ENCODE measurements around the gene ATG2A.

ATG2A gene

DNA sequence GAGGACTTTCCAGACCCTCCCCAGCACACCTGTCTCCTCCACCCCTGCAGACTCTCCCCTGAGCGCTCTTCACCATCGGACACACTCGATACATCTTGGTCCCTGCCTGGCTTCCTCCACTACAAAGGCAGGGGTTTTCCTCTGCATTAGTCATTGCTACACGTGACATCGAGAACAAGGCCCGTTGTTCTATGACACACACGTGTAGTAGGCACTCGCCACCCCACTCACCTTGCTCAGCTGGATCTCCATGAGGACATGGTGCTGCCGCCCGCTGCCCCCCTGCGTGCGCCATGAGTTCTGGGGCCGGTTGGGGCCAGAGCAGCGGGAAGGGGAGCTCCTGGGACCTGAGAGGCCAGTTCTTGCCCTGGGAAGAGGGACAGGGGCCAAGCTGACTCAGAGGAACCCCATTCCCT lies 16.7 kb downstream of the ATG2A start:
- TF ChIP-seq, protein P1, sequence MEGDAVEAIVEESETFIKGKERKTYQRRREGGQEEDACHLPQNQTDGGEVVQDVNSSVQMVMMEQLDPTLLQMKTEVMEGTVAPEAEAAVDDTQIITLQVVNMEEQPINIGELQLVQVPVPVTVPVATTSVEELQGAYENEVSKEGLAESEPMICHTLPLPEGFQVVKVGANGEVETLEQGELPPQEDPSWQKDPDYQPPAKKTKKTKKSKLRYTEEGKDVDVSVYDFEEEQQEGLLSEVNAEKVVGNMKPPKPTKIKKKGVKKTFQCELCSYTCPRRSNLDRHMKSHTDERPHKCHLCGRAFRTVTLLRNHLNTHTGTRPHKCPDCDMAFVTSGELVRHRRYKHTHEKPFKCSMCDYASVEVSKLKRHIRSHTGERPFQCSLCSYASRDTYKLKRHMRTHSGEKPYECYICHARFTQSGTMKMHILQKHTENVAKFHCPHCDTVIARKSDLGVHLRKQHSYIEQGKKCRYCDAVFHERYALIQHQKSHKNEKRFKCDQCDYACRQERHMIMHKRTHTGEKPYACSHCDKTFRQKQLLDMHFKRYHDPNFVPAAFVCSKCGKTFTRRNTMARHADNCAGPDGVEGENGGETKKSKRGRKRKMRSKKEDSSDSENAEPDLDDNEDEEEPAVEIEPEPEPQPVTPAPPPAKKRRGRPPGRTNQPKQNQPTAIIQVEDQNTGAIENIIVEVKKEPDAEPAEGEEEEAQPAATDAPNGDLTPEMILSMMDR (IDR thresholded peaks at IDR 0.05; ENCODE audit: extremely low read depth, insufficient read depth, missing control alignments), result no peak
- DNase-seq (ENCODE audit: low spot score), result peak; percentile 87
- in situ Hi-C loops (cut with MboI; ENCODE audit: low pct_unique_long_range_greater_than_20kb, low sequenced_read_pairs, unreplicated experiment), result no loop called here

DNA sequence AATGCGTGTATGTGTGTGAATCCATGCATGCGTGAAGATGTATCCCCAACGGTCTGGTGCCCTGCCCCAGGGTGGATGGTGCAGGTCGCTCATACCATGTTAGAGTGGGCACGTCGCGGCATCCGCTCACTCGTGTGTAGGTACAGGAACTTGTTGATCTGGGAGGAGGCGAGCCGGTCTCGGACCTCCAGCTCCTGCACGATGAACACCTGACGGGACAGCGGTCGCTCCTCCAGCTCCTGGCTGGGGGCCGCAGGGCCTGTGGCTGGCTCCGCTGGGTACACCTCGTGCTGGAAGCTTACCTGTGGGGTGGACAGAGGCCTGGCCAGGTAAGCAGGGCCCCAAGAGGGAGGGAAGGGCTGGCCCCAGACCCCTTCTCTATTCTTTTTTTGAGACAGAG lies 18.5 kb downstream of the ATG2A start:
- in situ Hi-C loops (cut with MboI; ENCODE audit: low pct_unique_long_range_greater_than_20kb, low sequenced_read_pairs, unreplicated experiment), result no loop called here
- TF ChIP-seq, protein P1 (IDR thresholded peaks at IDR 0.05; ENCODE audit: extremely low read depth, insufficient read depth, missing control alignments), result no peak
- DNase-seq (ENCODE audit: low spot score), result no peak

DNA sequence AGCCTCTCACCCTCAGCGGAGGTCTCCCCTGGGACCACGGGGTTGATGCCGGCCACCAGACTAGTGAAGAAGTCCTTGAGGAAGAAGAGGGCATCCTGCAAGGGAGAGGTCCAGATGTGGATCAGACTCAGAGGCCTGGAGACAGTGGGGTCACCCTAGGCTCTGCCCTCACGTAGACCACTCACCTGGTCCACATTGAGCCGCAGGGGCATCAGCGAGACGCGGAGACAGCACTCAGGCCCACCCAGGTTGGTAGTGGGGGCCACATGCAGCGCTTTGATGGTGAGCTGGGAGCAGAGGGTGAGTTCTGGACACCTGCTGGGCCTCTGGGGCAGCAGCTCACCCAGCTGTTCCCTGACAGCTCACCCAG lies 18.9 kb downstream of the ATG2A start:
- TF ChIP-seq, protein P1 (IDR thresholded peaks at IDR 0.05; ENCODE audit: extremely low read depth, insufficient read depth, missing control alignments), result no peak
- no peak for DNase-seq (ENCODE audit: low spot score)
- in situ Hi-C loops (cut with MboI; ENCODE audit: low pct_unique_long_range_greater_than_20kb, low sequenced_read_pairs, unreplicated experiment), result no loop called here

DNA sequence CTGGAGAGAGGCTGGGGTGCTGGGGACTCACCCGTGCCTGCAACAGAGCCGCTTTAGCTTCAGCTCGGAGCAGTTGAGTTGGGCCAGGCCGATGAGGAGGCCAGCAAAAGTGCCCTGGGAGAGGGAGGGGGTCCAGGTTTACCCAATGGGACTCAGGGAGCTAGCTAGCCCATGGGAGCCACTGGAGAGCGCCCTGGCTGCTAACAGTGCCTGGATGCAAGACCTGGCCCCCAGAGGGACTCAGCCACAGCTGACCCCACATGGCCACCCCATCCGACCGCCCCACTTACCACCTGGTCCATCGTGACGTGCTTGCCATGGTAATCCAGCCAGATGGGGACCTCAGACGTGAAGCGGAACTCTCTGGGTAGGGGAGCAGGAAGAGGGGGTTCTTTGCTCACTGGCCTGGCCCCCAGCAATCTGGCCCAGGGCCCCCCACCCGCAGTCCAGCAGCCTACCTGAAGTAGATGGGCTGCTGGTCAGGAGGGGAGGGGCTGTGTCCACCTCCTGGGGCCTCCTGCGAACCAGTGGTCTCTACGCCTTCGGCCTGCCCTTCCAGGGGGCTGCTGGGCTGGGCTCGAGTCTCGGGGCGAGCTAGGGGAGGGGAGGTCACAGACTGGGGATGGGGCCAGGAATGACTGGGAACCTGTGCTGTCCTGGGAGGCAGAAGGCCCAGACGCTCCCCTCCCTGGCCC lies 19.5 kb downstream of the ATG2A start:
- no peak for DNase-seq (ENCODE audit: low spot score)
- TF ChIP-seq, protein P1 (IDR thresholded peaks at IDR 0.05; ENCODE audit: extremely low read depth, insufficient read depth, missing control alignments), result no peak
- in situ Hi-C loops (cut with MboI; ENCODE audit: low pct_unique_long_range_greater_than_20kb, low sequenced_read_pairs, unreplicated experiment), result no loop called here

DNA sequence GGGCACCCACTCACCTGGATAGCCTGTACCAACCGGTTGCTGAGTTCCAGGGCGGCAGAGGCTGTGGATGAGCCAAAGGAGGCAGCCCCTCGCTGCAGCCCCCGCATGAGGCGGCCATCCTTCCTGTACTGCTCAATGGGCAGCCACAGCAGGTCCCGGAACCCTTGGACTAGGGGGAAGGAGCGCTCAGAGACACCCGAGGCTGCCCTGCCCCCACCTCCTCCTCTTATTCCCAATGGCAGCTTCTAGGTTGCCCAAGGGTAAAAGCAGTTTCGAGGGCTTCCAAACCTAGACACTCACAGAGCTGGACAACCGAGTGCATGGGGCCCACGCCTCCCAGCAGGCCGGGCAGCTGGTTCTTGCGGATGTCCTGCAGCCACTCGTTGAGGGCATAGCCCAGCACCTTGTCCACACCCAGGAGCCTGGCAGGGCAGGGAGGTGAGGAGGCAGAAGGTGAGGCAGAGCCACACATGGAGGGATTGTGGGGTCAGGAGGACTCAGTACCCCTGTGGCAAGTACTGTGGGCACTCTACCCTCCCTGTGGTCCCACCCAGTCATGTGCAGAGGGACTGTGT lies 20.5 kb downstream of the ATG2A start:
- in situ Hi-C loops (cut with MboI; ENCODE audit: low pct_unique_long_range_greater_than_20kb, low sequenced_read_pairs, unreplicated experiment), result no loop called here
- TF ChIP-seq, protein P1 (IDR thresholded peaks at IDR 0.05; ENCODE audit: extremely low read depth, insufficient read depth, missing control alignments), result no peak
- no peak for DNase-seq (ENCODE audit: low spot score)

DNA sequence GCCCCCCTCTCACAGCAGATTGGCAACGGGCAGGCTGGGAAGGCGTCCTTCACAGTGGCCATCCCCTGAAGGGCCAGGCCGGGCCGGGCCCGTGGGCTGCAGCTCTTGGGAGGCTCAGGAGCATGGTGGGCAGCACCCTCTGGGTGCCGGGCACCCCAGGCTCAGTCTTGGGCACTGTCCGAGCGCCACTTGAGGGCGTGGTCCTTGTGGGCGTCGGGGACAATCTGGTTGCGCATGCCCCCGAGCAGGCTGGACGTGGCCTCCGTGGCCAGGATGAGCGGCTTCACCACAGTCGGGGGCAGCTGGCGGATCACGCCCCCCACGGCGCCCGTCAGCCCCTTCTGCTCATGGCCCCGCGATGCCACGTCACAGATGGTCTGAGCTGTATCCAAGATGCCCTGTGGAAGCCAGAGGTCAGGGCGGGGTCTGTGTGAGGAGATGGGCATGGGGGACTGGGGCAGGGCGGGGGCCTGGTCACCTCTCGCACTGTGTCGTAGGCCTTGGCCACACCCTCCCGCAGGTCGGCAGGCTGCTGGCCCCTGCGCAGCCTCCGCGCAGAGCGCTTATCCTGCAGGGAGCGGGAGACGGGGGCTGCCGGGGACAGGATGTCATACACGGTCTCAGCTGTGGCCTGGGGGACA lies 22.1 kb downstream of the ATG2A start:
- no peak for DNase-seq (ENCODE audit: low spot score)
- TF ChIP-seq, protein P1 (IDR thresholded peaks at IDR 0.05; ENCODE audit: extremely low read depth, insufficient read depth, missing control alignments), result no peak
- in situ Hi-C loops (cut with MboI; ENCODE audit: low pct_unique_long_range_greater_than_20kb, low sequenced_read_pairs, unreplicated experiment), result loop anchor here (5.0 kb wide), 1 partner anchor 48 kb away; no protein-coding TSS in a partner anchor
